Left lung (tissue), 10 donors: Measurements from ENCODE around the gene PPFIA3. TPM values are rescaled to one million over a fixed set of nuclear protein-coding genes. Genes with fewer than 3 reads are reported as not detected.
"Not testable (repeated sequence)": the region's sequence is repeated elsewhere in the genome, so short reads cannot be mapped to it uniquely, and the experiment has no call there.

Experiments used
- ATAC-seq: fragments of 200-7000 bp; cut with Tn5 transposase; one replicate; pipeline ENCODE4 v1.9.1; 2020; ENCODE audit warnings: moderate library complexity
- DNase-seq, 4 donors: peaks; one replicate each; pipeline ENCODE4 v3.0.0-alpha.2; 2013 to 2020
- H3K27ac ChIP-seq, 2 donors: fragments of 200-600 bp; sonication (generic) in 1 of 2; one replicate each; pipeline versions ENCODE4 v1.5.0 to v1.8.0; 2020 to 2021
- H3K27me3 ChIP-seq, 2 donors: fragments of 200-600 bp; sonication (generic) in 1 of 2; one replicate each; pipeline versions ENCODE4 v1.5.0 to v1.8.0; 2020 to 2021
- H3K36me3 ChIP-seq, 2 donors: fragments of 200-600 bp; sonication (generic) in 1 of 2; one replicate each; pipeline versions ENCODE4 v1.5.0 to v1.8.0; 2020 to 2021
- H3K4me1 ChIP-seq, 2 donors: fragments of 200-600 bp; one replicate each; pipeline ENCODE4 v1.8.0; 2021
- H3K4me3 ChIP-seq, 2 donors: fragments of 200-600 bp; sonication (generic) in 1 of 2; one replicate each; pipeline versions ENCODE4 v1.5.0 to v1.8.0; 2020 to 2021; ENCODE audit warnings: mild to moderate bottlenecking in 1 of 2
- H3K9me3 ChIP-seq, 2 donors: fragments of 200-600 bp; sonication (generic) in 1 of 2; one replicate each; pipeline versions ENCODE4 v1.5.0 to v1.8.0; 2020 to 2021
- CTCF ChIP-seq, 2 donors: fragments of 200-600 bp; sonication (generic) in 1 of 2; IDR thresholded peaks; one replicate each; pipeline versions ENCODE4 v1.5.0 to v1.8.0; 2021; ENCODE audit warnings: antibody characterized with exemption in 2 of 2
- intact Hi-C, 2 donors: fragments of 100-400 bp; cut with DNase I; formaldehyde crosslinking; loops; one replicate each; pipeline versions ENCODE4 v1.11.2 to v1.14.2; 2022
- polyA plus RNA-seq, 6 donors: library from polyadenylated mRNA; unstranded; fragments of 120-200 nt; gene quantifications; one replicate each; pipeline ENCODE4 v1.2.1, GENCODE V29; 2013; ENCODE audit not compliant: insufficient read length in 6 of 6
- total RNA-seq, 2 donors: library from RNA; stranded (reverse); fragmentation: NEBNext Ultra II Directional; extraction: Animal tissue kit (Norgen Biotek cat#: 25700); gene quantifications; one replicate each; pipeline ENCODE4 v1.2.1, GENCODE V29; 2021
- donor health status: DM: no; HTN: yes; CAD: no.
- donor health status: DM: no; HTN: no; CAD: no.

The PPFIA3 gene
- total and polyA plus RNA-seq, 8 donors, result 5.9 to 9.9 (median 7.6) TPM

GRCh38 chr19:49168421-49168820 is 49.1 kb downstream of the PPFIA3 start:
- ATAC-seq, result no peak
- DNase-seq, result no peak
- Histone ChIP-seq H3K4me3 (no peak overlapping the region), H3K27me3 (no peaks in the 10 kb centered on the region), H3K27ac (no peak overlapping the region), H3K36me3 (peaks cover 0 to 31% of the 10 kb centered on the region in 2 donors), H3K4me1 (peaks cover 0 to 10% of the 10 kb centered on the region in 2 donors), H3K9me3 (no peaks in the 10 kb centered on the region)
- intact Hi-C loops, result no loop called here
- TF ChIP-seq CTCF (IDR thresholded peaks at IDR 0.05), result no peak

GRCh38 chr19:49173198-49173597 is 53.9 kb downstream of the PPFIA3 start:
- TF ChIP-seq CTCF (IDR thresholded peaks at IDR 0.05), result no peak
- no peaks in the 10 kb centered on the region for H3K9me3 ChIP-seq
- no peaks in the 10 kb centered on the region for H3K27me3 ChIP-seq
- no peaks in the 10 kb centered on the region for H3K4me1 ChIP-seq
- H3K27ac ChIP-seq, result no peak overlapping the region
- ATAC-seq (no peak), DNase-seq (no peak)
- no peak overlapping the region for H3K4me3 ChIP-seq
- intact Hi-C loops, result no loop called here
- peaks cover 0 to 40% of the 10 kb centered on the region in 2 donors for H3K36me3 ChIP-seq

- H3K27me3 ChIP-seq, result no peaks in the 10 kb centered on the region
- TF ChIP-seq CTCF (IDR thresholded peaks at IDR 0.05), result no peak
- no peaks in the 10 kb centered on the region for H3K4me1 ChIP-seq
- H3K36me3 ChIP-seq, result peaks cover 0 to 16% of the 10 kb centered on the region in 2 donors
- intact Hi-C loops, result no loop called here
- ATAC-seq (no peak), DNase-seq (no peak)
- H3K9me3 ChIP-seq, result peaks cover 0 to 2% of the 10 kb centered on the region in 2 donors
- H3K4me3 ChIP-seq, result no peak overlapping the region
- no peak overlapping the region for H3K27ac ChIP-seq
These were observed 61.3 kb downstream of the PPFIA3 start for GRCh38 chr19:49180659-49181058.

GRCh38 chr19:49182010-49182847 is 62.9 kb downstream of the PPFIA3 start:
- intact Hi-C loops, H3K4me1 ChIP-seq, DNase-seq, H3K4me3 ChIP-seq, H3K9me3 ChIP-seq, ATAC-seq, H3K27me3 ChIP-seq, H3K27ac ChIP-seq: not testable (repeated sequence)
- peaks cover 0 to 19% of the 10 kb centered on the region in 2 donors for H3K36me3 ChIP-seq

- intact Hi-C loops, result no loop called here
- Histone ChIP-seq H3K9me3 (peaks cover 0 to 2% of the 10 kb centered on the region in 2 donors), H3K36me3 (peaks cover 0 to 19% of the 10 kb centered on the region in 2 donors), H3K27ac (no peak overlapping the region), H3K4me1 (no peaks in the 10 kb centered on the region), H3K4me3 (no peak overlapping the region), H3K27me3 (no peaks in the 10 kb centered on the region)
- no peak for TF ChIP-seq CTCF (IDR thresholded peaks at IDR 0.05)
- DNase-seq, result no peak
- ATAC-seq, result no peak
These were observed 63.6 kb downstream of the PPFIA3 start for GRCh38 chr19:49182848-49183375.
